NCI-H82 (cell line): Measurements from ENCODE around the gene LTBP1.
"Not testable (repeated sequence)": the region's sequence is repeated elsewhere in the genome, so short reads cannot be mapped to it uniquely, and the experiment has no call there.

ENCODE experiments used
- DNase-seq: peaks from one replicate; lab custom pipeline; 2025; lab: John Stamatoyannopoulos, UW

LTBP1 gene

DNA sequence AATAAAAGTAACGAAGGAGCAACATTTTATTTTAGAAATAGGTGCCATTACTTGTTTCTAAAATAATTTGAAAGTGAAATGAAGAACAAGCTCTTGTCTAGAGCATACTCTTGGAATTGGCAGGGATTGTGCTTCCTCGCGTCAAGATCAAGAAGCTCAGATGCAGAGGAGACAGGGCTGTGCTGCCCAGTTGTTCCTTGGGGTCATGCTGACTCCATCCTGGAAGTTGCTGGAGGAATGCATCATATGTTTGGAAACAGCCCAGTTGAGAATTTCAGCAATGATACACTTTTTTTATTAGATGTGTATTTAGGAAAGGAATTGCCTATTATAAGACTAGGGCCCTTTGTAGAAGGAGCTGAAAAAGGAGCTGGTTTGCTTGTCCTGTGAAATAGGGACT lies 17.2 kb downstream of the LTBP1 start:
- no peak for DNase-seq

DNA sequence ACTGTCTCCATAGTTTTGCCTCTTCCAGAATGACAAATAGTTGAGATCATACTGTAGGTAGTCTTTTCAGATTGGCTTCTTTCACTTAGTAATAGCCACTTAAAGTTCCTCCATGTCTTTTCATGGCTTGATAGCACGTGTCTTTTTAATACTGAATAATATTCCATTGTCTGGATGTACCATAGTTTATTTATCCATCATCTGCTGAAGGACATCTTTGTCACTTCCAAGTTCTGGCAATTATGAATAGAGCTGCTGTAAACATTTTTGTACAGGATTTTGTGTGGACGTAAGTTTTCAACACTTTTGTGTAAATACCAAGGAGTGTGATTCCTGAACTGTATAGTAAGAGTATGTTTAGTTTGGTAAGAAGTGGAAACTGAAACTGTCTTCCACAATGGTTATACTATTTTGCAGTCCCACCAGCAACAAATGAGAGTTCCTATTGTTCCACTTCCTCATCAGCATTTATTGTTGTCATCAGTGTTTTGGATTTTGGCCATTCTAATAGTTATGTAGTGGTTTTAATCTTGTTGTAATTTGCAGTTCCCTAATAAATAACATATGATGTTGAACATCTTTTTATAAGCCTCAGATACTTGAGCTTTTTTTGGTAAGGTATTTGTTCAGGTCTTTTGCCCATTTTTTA lies 18.9 kb downstream of the LTBP1 start:
- DNase-seq, result no peak

DNA sequence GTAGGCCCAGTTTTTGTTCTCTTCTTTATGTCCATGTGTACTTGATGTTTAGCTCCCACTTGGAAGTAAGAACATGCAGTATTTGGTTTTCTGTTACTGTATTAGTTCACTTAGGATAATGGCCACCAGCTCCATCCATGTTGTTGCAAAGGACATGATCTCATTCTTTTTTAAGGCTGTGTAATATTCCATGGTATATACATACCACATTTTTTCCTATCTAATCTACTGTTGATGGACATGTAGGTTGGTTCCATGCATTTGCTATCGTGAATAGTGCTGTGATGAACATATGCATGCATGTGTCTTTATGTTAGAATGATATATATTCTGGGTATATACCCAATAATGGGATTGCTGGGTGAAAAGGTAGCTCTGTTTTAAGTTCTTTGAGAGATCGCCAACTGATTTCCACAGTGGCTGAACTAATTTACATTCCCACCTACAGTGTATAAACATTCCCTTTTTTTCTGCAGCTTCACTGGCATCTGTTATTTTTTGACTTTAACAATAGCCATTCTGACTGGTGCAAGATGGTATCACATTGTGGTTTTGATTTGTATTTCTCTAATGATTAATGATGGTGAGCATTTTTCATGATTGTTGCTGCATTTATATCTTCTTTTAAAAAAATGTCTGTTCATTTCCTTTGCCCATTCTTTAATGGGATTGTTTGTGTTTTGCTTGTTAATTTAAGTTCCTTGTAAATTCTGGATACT lies 22.9 kb downstream of the LTBP1 start:
- DNase-seq, result no peak

DNA sequence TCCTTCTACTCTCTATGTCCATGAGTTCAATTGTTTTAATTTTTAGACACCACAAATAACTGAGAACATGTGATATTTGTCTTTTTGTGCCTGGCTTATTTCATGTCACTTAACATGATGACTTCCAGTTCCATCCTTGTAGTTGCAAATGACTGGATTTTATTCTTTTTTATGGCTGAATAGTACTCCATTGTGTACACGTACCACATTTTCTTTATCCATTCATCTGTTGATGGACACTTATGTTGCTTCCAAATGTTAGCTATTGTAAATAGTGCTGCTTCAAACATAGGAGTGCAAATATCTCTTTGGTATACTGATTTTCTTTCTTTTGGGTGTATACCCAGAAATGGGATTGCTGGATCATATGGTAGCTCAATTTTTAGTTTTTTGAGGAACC lies 27.0 kb downstream of the LTBP1 start:
- not testable (repeated sequence) for DNase-seq

DNA sequence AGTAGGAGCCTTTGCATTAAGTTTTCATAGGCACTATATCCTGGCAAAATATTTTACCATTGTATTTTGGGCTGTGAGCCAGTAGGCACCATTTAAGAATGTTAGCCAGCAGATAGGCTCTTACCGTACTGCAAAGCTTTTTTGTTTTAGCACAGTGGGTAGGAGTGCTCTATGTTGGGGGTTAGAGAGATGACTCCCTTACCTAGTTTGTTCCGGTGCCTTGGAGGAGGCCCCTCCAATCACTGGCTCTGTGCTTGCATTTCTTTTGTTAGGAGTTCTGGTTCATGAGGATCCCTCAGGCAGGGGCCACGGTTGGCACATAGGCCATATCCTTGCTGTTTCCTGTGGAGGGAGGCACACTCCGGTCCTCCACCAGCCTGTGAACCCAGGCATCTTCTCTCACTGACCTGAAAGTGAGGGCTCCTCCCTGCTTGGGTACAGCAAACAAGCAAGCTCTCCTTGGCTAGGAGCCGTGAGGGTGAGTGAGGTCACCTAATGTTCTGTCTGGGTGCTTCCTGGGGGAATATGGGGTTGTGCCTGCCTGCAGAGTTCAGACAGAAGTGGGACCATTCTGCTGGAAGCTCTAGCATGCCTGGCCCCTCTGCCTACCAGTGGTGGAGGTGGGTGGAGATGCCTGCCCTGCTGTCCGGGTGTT lies 29.8 kb downstream of the LTBP1 start:
- no peak for DNase-seq

DNA sequence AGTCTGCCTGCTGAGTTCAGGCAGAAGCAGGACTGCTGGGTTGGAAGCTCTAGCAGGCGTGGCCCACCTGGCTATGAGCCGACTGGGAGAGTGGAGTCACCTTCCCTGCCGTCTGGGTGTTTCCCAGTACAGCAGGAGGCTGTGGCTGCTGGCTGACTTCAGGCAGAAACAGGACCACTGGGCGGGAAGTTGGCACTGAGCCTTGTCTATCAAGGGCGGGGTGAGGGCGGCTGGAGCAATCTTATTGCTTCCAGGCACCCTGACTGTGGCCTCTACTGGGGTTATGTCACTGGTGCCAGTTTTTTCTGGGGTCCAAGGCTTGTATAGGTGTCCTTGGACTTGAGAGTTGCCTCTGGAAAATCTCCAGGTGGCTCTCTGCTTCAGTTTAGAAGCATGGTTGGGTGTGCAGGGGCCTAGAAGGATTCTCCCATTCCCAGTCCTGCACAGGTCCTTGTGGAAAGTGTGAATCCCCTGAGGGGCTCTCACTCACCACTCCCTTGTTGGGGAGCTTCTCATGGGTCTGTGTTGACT lies 30.5 kb downstream of the LTBP1 start:
- no peak for DNase-seq

DNA sequence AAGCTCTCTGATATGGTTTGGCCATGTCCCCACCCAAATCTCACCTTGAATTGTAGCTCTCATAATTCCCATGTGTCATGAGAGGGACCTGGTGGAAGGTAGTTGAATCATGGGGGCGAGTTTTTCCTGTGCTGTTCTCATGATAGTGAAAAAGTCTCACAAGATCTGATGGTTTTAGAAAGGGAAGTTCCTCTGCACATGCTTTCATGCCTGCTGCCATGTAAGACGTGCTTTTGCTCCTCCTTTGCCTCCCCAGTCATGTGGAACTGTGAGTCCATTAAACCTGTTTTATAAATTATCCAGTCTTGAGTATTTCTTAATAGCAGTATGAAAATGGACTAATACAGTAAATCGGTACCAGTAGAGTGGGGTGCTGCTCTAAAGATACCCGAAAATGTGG lies 34.9 kb downstream of the LTBP1 start:
- DNase-seq, result no peak

DNA sequence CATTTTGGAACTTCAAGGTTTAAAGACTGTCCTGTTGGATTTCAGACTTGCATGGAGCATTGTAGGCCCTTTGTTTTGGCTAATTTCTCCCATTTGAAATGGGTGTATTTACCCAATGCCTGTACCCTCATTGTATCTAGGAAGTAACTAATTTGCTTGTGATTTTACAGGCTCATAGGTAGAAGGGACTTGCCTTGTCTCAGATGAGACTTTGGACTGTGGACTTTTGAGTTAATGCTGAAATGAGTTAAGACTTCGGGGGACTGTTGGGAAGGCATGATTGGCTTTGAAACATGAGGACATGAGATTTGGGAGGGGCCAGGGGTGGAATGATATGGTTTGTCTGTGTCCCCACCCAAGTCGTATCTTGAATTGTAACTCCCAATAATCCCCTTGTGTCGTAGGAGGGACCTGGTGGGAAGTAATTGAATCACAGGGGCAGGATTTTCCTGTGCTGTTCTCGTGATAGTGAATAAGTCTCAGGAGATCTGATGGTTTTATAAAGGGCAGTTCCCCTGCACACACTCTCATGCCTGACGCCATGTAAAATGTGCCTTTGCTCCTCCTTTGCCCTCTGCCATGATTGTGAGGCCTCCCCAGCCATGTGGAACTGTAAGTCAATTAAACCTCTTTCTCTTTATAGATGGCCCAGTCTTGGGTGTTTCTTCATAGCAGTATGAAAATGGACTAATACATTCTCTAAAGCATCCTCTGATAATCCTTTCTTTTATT lies 36.6 kb downstream of the LTBP1 start:
- DNase-seq, result not testable (repeated sequence)

DNA sequence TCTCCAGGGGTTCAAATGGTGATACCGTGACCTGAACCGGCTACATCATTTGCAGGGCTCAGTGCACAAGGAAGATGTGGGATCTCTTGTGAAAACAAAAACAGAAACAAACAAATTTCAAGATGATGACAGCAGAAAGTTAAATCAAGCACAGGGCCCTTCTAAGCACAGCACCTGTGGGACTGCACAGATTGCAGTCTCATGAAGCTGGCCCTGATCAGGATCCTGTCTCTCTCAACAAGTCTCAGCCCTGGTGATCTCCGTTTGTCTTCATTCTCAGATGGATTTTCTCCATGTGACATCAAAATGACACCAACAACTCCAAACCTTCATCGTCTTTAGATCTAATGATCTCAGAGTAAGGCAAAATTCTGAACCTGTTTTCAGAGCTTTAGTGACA lies 39.7 kb downstream of the LTBP1 start:
- no peak for DNase-seq

DNA sequence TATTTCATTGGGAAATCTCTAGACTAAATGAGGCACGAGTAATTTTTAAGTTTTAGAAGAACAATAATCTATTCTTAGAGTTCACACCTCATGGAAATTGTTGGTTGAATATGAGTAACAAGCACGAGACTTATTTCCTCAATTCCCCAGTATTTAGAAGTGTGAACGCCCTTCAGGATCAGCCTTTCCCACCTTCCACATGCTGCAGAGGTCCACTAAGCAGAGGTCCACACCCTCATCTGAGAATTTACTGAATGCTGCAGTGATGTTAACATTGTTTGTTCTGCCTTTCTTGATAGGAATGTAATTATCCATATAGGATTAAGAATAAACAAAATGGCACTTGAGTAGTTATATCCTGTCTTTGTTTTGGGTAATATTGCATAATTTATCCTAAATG lies 41.8 kb downstream of the LTBP1 start:
- DNase-seq, result no peak

DNA sequence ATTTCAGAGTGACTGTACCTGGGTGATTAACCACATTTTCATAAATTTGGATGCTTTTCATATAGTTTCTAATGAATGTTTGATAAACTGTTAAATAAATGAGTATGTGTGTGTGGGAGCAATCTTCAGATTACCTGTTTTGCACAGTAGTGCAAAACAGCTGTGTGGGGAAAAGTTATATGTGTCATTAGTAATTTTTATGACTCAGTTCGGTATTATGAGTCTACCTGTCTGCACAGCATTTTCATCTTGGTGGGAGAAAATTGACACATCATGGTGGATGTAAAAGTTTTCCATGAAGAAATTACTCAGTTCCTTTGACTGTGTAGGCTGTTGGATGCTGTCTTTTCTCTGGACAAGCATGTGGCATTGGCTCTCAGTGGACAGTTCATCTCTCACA lies 43.8 kb downstream of the LTBP1 start:
- no peak for DNase-seq

DNA sequence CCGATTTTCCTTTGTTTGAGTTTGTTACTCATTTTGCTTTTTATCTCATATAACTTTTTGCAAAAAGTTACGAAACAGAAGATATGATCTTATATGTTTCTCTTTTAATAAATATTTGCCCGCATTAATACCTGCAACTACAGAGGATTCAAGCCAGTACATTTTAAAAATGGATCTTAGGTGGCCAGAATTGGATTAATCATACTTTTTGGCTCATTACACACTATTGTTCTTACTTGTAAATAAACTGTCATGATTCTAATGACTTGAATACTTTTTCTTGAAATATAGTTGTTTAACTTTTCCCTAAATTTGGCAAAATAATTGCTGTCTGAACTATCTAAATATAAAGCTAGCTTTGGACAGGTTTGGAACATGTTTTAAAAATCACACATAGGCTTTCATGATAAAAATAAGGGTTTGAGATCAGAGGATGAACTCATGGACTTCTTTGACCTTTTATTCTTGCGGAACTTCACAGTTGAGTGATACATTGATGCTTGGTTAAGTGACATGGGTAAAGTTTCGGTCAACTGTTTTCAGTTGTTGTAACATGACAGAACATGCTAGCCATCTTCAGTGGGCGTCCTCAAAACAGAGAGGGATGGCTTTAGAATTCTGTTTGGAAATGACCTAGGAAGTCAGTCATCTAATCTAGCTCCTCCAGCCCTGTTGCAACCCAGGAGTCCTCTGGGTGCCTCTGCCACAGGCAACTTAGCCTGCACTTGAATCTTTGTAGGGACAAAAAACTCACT lies 44.5 kb downstream of the LTBP1 start:
- DNase-seq, result no peak

DNA sequence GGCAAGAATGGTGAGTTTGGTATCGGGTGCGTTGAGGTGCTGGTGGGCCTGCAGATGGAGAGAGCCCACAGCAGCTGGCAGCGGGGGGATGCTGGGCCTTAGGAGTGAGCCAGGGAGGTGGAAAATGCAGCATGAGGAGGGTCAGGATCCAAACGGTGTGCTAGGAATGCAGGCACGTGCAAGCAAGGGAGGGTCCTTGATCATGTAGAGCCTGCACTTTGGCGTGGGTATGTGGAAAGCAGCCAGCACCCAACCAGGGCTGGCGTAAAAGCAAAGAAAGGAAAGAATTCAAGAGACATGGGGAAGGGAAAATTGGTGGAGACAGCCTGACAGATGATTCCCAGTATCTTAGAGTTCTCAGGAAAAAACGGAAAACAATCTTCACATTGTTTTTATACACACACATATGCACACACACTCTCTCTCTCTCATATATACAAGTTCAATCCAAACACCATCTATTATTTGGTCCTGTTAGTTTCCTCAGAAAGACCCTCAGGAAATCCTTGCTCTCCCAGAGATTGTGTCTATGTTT lies 46.3 kb downstream of the LTBP1 start:
- no peak for DNase-seq

DNA sequence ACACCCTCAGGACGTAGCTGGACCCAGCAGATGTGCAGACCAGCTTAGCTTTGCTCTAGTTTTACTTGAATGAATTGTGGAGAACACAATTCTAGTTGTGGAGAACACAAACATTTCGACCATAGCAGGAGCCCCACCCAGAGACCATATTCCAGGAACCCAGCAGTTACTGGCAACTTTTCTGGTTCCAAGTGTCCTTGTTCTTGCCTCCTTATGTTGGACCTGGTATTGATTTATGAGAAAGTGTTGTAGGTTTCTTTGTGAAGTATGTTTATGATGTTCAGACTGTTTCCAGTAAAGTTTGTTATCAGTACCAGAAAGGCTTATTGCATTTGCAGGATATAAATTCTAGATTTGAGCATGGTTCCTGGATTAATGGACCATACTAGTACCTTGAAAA lies 51.0 kb downstream of the LTBP1 start:
- DNase-seq, result no peak

DNA sequence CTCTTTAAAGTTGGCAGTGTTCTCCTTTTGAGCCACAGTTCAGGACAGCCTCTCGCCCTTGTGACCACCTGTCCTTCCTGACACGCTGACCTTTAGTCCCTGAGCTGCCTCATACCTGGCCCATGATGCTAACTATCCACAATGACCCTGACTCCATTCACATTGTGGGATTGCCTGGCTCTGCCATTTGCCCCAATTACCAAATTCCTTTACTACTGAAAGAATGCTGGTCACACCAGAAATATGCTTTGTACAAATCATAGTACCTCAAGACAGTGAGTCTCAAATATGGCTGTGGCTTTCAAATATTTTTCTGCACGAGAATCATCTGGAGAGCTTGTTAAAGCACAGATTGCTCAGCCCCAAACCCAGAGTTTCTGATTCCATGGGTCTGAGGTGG lies 54.2 kb downstream of the LTBP1 start:
- no peak for DNase-seq

DNA sequence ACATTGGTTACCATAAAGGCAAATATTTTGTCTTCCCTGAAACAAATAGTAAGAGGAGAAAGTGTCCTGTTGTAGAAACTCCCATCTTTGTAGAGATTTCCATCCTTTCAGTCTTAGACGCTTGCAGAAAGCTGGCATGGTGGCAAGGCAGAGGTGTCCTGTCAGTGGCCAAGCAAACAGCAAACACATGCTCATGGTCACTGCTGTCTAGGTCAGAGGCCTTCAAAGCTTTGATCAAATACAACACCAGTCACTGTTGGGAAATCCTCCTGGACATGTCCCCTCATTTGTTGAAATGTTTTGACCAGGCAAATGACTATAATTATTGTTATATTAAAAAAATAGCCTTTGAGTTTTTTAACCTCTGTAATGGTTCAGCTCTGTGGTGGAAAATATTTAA lies 55.1 kb downstream of the LTBP1 start:
- DNase-seq, result no peak

DNA sequence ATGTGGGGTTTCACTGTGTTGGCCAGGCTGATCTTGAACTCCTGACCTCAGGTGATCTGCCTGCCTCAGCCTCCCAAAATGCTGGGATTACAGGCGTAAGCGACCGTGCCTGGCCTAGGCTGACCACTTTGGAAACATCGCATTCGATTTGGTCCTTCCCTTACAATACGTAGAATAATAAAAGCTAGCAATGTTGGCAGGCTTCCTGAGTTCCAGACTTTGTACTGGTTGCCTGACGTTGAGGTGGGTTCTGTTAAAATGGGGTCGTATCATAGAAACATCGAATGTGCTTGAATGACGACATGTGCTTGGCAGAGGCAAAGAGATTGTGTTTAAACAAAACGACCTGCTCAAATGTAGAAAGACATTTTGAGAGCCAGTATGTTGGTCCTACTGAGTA lies 56.1 kb downstream of the LTBP1 start:
- DNase-seq, result no peak

DNA sequence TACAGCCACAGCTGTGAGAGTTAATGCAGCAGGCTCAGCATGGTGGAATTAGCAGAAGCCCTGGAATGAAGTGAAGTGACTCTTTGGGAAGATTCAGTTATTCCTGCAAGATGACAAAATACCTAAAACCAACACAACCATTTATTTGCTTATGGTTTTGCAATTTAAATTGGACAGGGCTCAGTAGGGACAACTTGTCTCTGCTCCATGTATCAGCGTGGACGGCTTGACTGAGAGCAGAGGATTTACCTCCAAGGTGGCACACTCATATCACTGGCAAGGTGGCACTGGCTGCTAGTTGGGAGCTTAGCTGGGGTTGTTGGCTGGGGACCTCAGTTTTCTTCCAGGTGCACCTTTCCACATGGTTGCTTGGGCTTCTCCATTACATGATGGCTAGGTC lies 58.3 kb downstream of the LTBP1 start:
- DNase-seq, result no peak

DNA sequence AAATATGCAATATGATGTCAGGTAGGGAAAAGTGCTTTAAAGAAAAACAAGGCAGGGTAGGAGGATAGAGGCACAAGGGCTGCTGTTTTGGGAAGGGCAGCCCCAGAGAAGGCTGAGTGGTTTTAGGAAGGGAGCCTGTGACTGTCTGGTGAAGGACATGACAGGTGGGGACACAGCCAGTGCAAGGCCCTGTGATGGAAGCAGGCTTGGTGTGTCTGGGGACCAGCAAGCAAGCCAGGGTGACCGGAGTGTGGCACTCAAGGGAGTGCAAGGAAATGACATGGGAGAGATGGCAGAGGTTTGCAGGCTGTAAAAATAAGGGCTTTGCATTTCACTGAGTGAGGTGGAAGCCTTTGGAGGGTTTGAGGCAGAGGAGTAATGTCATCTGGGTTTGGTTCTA lies 62.0 kb downstream of the LTBP1 start:
- DNase-seq, result no peak

DNA sequence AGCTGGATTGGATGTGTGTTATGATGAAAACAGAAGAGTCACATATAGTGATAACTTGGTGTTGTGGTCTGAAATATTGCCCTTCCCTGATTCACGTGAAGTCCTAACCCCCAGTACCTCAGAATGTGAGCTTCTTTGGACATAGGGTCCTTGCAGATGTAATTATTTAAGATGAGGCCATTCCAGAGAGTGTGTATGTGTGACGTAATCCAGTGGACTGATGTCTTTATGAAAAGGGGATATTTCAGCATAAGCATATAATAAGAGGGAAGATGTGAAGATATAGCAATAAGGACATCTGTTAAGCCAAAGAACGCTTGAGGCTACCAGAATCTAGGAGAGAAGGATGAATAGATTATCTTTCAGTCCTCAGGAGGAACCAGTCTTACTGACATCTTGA lies 62.5 kb downstream of the LTBP1 start:
- no peak for DNase-seq

DNA sequence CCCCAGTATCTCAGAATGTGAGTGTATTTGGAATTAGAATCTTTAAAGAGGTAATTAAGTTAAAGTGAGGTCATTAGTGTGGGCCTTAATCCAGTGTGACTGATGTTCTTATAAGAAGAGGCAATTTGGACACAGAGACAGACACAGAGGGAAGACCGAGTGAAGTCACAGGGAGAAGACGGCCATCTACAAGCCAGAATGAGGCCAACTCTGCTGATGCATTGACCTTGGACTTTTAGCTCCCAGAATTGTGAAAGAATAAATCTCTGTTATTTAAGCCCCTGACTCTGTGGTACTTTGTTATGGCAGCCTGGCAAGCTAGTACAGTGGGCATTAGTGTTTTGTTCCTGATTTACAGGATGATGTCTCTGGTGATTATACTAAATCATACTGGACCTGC lies 64.6 kb downstream of the LTBP1 start:
- DNase-seq, result peak; percentile 42

DNA sequence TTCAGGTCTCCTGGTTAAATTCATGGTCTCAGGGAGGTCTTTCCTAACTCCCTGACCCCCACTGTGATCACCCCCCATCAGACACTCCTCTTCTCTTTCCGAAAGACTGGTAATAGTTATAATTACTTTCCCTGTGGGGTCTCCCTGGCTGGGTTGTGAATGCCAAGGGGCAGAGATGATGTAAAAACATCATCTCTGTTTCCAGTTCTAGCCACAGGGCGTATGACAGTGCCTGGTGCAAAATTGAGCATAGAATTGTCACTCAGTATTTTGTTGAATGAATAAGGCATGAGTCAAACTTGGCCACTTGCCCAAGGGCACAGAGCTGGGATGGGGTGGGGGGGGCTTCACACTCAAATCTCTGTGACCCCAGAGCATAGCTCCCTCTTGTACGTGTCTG lies 65.2 kb downstream of the LTBP1 start:
- DNase-seq, result no peak
